PC-9 (cell line): ENCODE data around the gene IFT88. TPM values are rescaled to one million over a fixed set of nuclear protein-coding genes. Genes with fewer than 3 reads are reported as not detected.

ENCODE experiments used
- BruUV-seq: library from RNA; stranded (reverse); fragments of 400-500 nt; replicated peaks from 2 replicates; lab custom pipeline; 2021; lab: Mats Ljungman, UMichigan
- CTCF ChIA-PET: fragments of 300-600 bp; sonication (Branson Sonifier 250); formaldehyde crosslinking; loops from one replicate; lab custom pipeline; 2022; ENCODE audit warnings: antibody characterized with exemption; lab: Charles Lee
- POLR2A ChIA-PET: fragments of 300-600 bp; sonication (Branson Sonifier 250); formaldehyde crosslinking; loops from one replicate; lab custom pipeline; 2022; ENCODE audit warnings: antibody characterized with exemption; ENCODE audit not compliant: unreplicated experiment; lab: Charles Lee
- DNase-seq, 2 experiments: peaks; one replicate each; pipeline versions ENCODE4 v3.0.0 to v3.0.0-alpha.2; 2015 to 2022; ENCODE audit warnings: mixed read lengths in 1 of 2
- H2AFZ ChIP-seq: fragments of 200-600 bp; sonication (generic); 2 replicates; pipeline ENCODE4 v1.8.1; 2017; ENCODE audit warnings: antibody characterized with exemption
- H3F3A ChIP-seq: fragments of 200-600 bp; sonication (generic); 2 replicates; pipeline ENCODE4 v1.8.1; 2017; ENCODE audit warnings: antibody characterized with exemption, mild to moderate bottlenecking, low read depth; ENCODE audit not compliant: insufficient read depth
- H3K27ac ChIP-seq: fragments of 200-600 bp; sonication (generic); 2 replicates; pipeline ENCODE4 v1.6.1; 2016; ENCODE audit warnings: mixed run types
- H3K27me3 ChIP-seq: fragments of 200-600 bp; sonication (generic); 2 replicates; pipeline ENCODE4 v1.6.1; 2016; ENCODE audit warnings: low read depth, mixed run types; ENCODE audit not compliant: insufficient read depth
- H3K36me3 ChIP-seq: fragments of 200-600 bp; sonication (generic); 2 replicates; pipeline ENCODE4 v1.6.1; 2016; ENCODE audit warnings: low read depth, mixed run types
- H3K4me1 ChIP-seq: fragments of 200-600 bp; sonication (generic); replicated peaks from 2 replicates; pipeline ENCODE4 v1.6.1; 2016; ENCODE audit warnings: mixed run types; ENCODE audit not compliant: insufficient read depth
- H3K4me2 ChIP-seq: fragments of 200-600 bp; sonication (generic); 2 replicates; pipeline ENCODE4 v1.6.1; 2017; ENCODE audit warnings: mixed run types
- H3K4me3 ChIP-seq: fragments of 200-600 bp; sonication (generic); 2 replicates; pipeline ENCODE4 v1.6.1; 2016; ENCODE audit warnings: mixed run types
- H3K79me2 ChIP-seq: fragments of 200-600 bp; sonication (generic); 2 replicates; pipeline ENCODE4 v1.6.1; 2017; ENCODE audit warnings: low read depth, mixed run types
- H3K9me2 ChIP-seq: fragments of 200-600 bp; sonication (generic); 2 replicates; pipeline ENCODE4 v1.8.1; 2017; ENCODE audit warnings: mild to moderate bottlenecking; ENCODE audit not compliant: insufficient read depth
- H3K9me3 ChIP-seq: fragments of 200-600 bp; sonication (generic); 2 replicates; pipeline ENCODE4 v1.8.1; 2016; ENCODE audit warnings: low read depth; ENCODE audit not compliant: insufficient read depth
- H4K20me1 ChIP-seq: fragments of 200-600 bp; sonication (generic); 2 replicates; pipeline ENCODE4 v1.8.1; 2017; ENCODE audit not compliant: insufficient read depth
- EZH2 ChIP-seq: fragments of 200-600 bp; sonication (generic); IDR thresholded peaks from 2 replicates; pipeline ENCODE4 v1.8.0; 2017; ENCODE audit warnings: antibody characterized with exemption, low read depth
- intact Hi-C: fragments of 100-400 bp; cut with micrococcal nuclease; formaldehyde crosslinking; loops from one replicate; pipeline ENCODE4 v1.10.0; 2022; ENCODE audit not compliant: unreplicated experiment
- total RNA-seq: library from RNA; stranded (reverse); gene quantifications from 2 replicates; pipeline ENCODE4 v1.2.3, GENCODE V29; 2021
- TF ChIP-seq, protein P1 (sequence below): fragments of 200-600 bp; sonication (generic); conservative IDR thresholded peaks from 2 replicates; pipeline ENCODE4 v1.6.1; 2017; ENCODE audit warnings: mixed run types, antibody characterized with exemption, mild to moderate bottlenecking, moderate library complexity

Gene IFT88
- total RNA-seq, 1 experiment from 2014 or later = 11.7 TPM

GRCh38 chr13:20691616-20692015 lies 124.7 kb downstream of the IFT88 start:
- intact Hi-C loops = no loop called here
- no TSS peak for BruUV-seq
- no peaks in the 10 kb centered on the region for H3K27me3 ChIP-seq

GRCh38 chr13:20696073-20696472 lies 129.1 kb downstream of the IFT88 start:
- no peak overlapping the region for H2AFZ ChIP-seq
- DNase-seq = no peak
- H3K4me3 ChIP-seq = no peak overlapping the region
- POLR2A ChIA-PET = no interaction called here
- TF ChIP-seq EZH2 = no peak
- TF ChIP-seq, protein P1, sequence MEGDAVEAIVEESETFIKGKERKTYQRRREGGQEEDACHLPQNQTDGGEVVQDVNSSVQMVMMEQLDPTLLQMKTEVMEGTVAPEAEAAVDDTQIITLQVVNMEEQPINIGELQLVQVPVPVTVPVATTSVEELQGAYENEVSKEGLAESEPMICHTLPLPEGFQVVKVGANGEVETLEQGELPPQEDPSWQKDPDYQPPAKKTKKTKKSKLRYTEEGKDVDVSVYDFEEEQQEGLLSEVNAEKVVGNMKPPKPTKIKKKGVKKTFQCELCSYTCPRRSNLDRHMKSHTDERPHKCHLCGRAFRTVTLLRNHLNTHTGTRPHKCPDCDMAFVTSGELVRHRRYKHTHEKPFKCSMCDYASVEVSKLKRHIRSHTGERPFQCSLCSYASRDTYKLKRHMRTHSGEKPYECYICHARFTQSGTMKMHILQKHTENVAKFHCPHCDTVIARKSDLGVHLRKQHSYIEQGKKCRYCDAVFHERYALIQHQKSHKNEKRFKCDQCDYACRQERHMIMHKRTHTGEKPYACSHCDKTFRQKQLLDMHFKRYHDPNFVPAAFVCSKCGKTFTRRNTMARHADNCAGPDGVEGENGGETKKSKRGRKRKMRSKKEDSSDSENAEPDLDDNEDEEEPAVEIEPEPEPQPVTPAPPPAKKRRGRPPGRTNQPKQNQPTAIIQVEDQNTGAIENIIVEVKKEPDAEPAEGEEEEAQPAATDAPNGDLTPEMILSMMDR = no peak
- H3F3A ChIP-seq = no peaks in the 10 kb centered on the region
- H3K9me3 ChIP-seq = no peaks in the 10 kb centered on the region
- H3K27ac ChIP-seq = no peak overlapping the region
- no peaks in the 10 kb centered on the region for H3K79me2 ChIP-seq
- H3K4me2 ChIP-seq = no peak overlapping the region
- no peaks in the 10 kb centered on the region for H4K20me1 ChIP-seq
- H3K4me1 ChIP-seq = no peaks in the 10 kb centered on the region
- intact Hi-C loops = no loop called here
- CTCF ChIA-PET = no interaction called here
- BruUV-seq = no TSS peak
- no peaks in the 10 kb centered on the region for H3K27me3 ChIP-seq
- no peaks in the 10 kb centered on the region for H3K36me3 ChIP-seq
- no peaks in the 10 kb centered on the region for H3K9me2 ChIP-seq

More at GRCh38 chr13:20691616-20692015, 124.7 kb downstream of the IFT88 start:
- H3K9me3 ChIP-seq = no peaks in the 10 kb centered on the region
- H3K4me3 ChIP-seq = no peak overlapping the region
- ChIA-PET POLR2A (no interaction called here), CTCF (no interaction called here)
- TF ChIP-seq, protein P1 = no peak
- H3K36me3 ChIP-seq = no peaks in the 10 kb centered on the region
- H3K79me2 ChIP-seq = no peaks in the 10 kb centered on the region
- no peaks in the 10 kb centered on the region for H3K9me2 ChIP-seq
- DNase-seq = no peak
- H3K4me2 ChIP-seq = no peak overlapping the region
- no peaks in the 10 kb centered on the region for H4K20me1 ChIP-seq
- no peak overlapping the region for H2AFZ ChIP-seq
- H3K27ac ChIP-seq = no peak overlapping the region
- no peaks in the 10 kb centered on the region for H3K4me1 ChIP-seq
- no peaks in the 10 kb centered on the region for H3F3A ChIP-seq

DNA sequence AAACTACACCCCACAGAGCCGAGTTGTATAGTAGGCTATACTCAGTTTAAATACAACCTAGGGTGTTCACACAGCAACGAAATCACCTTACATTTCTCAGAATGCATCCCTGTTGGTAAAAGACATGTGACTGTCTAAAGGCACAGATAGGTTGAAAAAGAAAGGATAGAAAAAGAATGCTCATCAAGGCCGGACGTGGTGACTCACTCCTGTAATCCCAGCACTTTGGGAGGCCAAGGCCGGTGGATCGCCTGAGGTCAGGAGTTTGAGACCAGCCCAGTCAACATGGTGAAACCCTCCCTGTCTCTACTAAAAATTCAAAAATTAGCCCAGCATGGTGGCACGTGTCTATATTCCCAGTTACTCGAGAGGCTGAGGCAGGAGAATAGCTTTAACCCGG lies 132.8 kb downstream of the IFT88 start:
- Histone ChIP-seq H3K4me3 (no peak overlapping the region), H3K27ac (no peak overlapping the region), H3K9me3 (no peaks in the 10 kb centered on the region), H4K20me1 (no peaks in the 10 kb centered on the region), H3F3A (peaks cover 4% of the 10 kb centered on the region; the same call in 1 of the 2 replicates), H2AFZ (no peak overlapping the region), H3K27me3 (no peaks in the 10 kb centered on the region), H3K79me2 (0 out of 2 replicates have a peak, but pooled peaks cover 6% of the 10 kb centered on the region), H3K4me1 (peaks cover 14% of the 10 kb centered on the region), H3K36me3 (no peaks in the 10 kb centered on the region), H3K9me2 (no peaks in the 10 kb centered on the region), H3K4me2 (no peak overlapping the region)
- no TSS peak for BruUV-seq
- intact Hi-C loops = loop anchor here (5.0 kb wide), 1 partner anchor 598 kb away; no protein-coding TSS in a partner anchor
- no peak for TF ChIP-seq EZH2
- TF ChIP-seq, protein P1 = no peak
- POLR2A ChIA-PET = no interaction called here
- DNase-seq = no peak
- CTCF ChIA-PET = no interaction called here
